GM12891 (cell line): ENCODE results near the gene SFTA2.

Source experiments
- PAX5 ChIP-seq: IDR thresholded peaks from 2 replicates; pipeline ENCODE4 v1.6.1; 2011; ENCODE audit warnings: low read length, moderate library complexity, mild to moderate bottlenecking; ENCODE audit not compliant: insufficient read depth, severe bottlenecking
- POLR2A ChIP-seq: IDR thresholded peaks from 2 replicates; pipeline ENCODE4 v1.6.1; 2011; ENCODE audit warnings: low read depth, low read length, control low read depth
- POLR2AphosphoS5 ChIP-seq: IDR thresholded peaks from 2 replicates; pipeline ENCODE4 v1.6.1; 2011; ENCODE audit warnings: low read depth, low read length, control low read depth
- POU2F2 ChIP-seq: IDR thresholded peaks from 2 replicates; pipeline ENCODE4 v1.6.1; 2011; ENCODE audit warnings: low read depth, mild to moderate bottlenecking, control low read depth, low read length, moderate library complexity
- SPI1 ChIP-seq: IDR thresholded peaks from 2 replicates; pipeline ENCODE4 v1.6.1; 2011; ENCODE audit warnings: low read depth, low read length, control low read depth
- TAF1 ChIP-seq: IDR thresholded peaks from 2 replicates; pipeline ENCODE4 v1.6.1; 2011; ENCODE audit warnings: low read depth, low read length, control low read depth

DNA sequence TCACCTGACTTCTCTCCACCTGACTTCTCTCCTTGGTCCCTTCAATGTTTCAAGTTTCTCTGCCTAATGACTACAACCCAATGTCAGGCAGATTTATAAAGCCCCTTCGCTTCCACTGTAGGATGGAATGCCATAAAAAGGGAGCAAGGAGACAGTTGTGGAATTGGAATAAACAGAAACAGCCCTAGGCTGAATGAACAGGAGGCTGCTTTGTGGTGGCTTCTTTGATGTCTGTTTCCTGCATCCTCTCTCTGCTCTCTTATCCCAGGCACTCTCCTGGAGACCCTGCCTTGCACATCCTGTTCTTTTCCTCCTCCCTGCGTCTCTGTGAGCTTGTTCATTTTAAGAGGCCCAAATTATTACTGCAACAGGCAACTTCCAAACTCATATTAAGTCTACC, 25.7 kb upstream of the SFTA2 start:
- TF ChIP-seq TAF1 (no peak), POLR2A (no peak), POLR2AphosphoS5 (no peak), SPI1 (no peak), POU2F2 (no peak), PAX5 (no peak)
